GM19372 (cell line): ENCODE measurements around the gene IRF7.
"Not testable (repeated sequence)": the region's sequence is repeated elsewhere in the genome, so short reads cannot be mapped to it uniquely, and the experiment has no call there.

Source experiments
- ATAC-seq: cut with Tn5 transposase; IDR thresholded peaks from one replicate; pipeline ENCODE4 v1.9.1; 2021; ENCODE audit warnings: mild to moderate bottlenecking, low read depth, moderate library complexity; ENCODE audit not compliant: unreplicated experiment

Gene IRF7

DNA sequence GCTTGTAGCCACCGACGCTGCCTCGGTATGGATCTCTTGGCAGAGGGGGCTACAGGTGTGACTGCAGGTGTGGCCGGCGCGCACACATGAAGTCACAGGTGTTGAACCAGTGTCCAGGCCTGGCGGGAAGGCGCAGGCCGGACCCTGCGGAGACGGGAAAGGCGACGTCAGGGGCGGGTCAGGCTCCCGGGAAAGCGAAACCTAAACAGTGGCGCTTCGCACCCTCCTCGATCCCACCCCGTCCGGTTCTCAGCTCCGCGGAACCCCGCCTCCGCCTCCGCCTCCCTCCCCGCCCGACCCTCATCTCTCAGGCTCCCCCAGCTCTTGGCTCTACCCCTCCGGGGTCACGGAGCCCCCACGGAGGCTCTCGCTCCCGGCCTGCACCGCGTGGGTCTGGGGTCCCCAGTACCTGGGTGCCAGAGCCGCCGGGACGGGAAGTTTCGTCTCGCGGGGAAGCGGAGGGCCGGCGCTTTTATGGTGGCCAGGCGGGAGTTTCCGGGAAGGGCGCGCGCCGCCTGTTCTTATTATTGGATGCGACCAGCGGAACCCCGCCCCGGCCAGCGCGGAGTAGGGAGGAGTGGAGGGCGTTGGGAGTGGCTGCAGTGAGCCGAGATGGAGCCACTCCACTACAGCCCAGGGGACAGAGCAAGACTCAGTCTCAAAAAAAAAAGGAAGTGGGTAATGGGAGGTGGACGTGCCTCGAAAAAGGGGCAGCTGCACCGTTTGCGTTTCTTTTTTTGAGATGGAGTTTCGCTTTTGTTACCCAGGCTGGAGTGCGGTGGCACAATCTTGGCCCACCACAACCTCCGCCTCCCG, at the start of gene IRF7:
Gene IRF7 (minus strand): TSS at position 447 of the 816 bp plus-strand sequence. CDS start 586 bp downstream, outside the sequence.
- peak; percentile 75 for ATAC-seq

DNA sequence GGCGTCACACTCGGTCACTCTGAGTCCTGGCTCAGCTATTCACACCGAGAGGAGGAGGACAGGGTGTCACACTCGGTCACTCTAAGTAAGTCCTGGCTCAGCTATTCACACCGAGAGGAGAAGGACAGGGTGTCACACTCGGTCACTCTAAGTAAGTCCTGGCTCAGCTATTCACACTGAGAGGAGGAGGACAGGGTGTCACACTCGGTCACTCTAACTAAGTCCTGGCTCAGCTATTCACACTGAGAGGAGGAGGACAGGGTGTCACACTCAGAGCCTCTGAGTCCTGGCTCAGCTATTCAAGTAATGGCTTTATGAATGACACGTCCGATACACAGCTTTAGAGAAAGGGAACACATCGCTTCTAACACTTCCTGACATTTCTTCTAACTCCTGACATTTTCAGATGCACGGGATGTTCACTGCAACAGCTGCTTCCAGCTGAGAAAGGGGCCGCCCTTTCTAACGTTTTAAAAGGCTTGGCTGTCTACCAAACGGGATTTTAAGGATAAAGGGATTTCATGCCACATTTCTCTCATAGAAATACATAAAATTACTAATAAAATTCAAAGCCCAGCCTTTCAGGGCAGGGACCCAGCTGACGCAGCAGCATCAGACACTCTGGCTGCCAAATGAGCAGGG, 49.4 kb upstream of the IRF7 start:
- no peak for ATAC-seq

- ATAC-seq = no peak
Measured at GRCh38 chr11:662689-663274, 47.0 kb upstream of the IRF7 start.

DNA sequence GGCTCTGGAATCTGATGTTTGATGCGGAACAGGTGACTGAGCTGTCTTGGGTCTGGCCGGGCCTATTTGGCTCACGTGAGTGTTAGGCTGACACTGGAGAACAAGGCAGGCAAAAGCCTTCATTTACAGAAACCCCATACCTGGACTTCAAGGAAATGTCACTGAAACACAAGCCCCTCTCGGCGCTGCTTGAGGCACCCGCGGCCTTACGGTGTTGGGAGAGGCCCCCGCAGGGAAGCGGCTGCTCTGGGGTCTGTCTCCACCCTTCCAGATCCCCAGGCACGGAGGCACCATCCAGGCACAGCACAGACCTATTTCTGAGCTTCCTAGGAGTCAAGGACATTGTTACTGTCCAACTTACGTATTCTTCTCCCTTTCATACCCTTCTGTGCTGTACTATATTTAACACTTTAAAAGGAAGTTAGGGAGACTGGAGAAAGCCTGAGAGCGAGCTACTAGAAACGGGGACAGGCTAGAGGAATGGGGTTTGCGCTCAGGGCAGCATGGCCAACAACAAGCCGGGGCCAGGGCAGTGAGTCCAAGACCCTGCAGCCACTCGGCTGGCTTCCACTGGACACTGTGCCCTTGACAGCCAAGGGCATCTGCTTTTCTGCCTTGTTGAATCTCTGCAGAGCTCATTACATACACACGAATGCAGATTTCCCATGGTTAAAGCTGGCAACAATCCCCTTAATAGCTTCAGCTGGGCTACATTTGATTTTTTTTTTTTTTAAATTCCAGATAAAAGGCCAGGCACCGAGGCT, 45.1 kb upstream of the IRF7 start:
- ATAC-seq = no peak

GRCh38 chr11:660281-660680, 44.5 kb upstream of the IRF7 start:
- no peak for ATAC-seq

- ATAC-seq = no peak
Measured at GRCh38 chr11:659532-660085, 43.9 kb upstream of the IRF7 start.

DNA sequence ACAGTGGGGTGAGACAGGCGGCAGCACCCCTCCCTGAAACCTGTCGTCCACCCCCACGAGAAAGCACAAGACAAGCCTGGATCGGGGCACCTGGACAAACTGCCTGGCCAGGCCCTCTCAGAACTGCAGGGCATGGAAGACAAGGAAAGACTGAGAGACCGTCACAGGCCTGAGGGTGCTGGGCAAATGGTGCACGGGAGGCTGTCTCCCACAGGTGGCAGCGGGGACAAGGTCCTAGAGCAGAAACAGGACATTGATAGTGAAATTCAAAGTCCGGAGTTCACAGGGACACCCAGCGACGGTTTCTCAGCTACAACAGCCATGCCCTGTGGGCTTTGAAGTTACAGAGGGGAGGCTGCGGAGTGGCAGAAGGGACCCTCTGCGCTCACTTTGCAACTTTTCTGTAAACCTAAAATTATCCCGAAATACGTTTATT, 42.0 kb upstream of the IRF7 start:
- no peak for ATAC-seq

DNA sequence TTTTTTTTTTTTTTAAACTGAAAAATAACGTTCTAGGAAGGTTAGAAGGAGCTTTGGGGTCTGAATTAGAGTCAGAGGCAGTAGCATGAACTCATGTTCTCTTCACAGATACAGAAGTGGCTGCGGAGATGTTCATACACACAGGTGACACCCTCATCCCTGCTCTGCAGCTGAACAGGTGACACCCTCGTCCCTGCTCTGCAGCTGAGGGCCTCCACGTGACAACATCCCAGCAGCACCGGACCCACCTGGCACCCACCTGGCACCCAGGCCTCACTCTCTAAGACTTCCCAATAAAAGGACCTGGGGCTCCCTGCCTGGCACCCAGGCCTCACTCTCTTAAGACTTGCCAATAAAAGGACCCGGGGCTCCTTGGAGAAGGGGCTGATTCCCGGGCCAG, 41.1 kb upstream of the IRF7 start:
- no peak for ATAC-seq

GRCh38 chr11:656426-656825, 40.7 kb upstream of the IRF7 start:
- ATAC-seq = no peak

DNA sequence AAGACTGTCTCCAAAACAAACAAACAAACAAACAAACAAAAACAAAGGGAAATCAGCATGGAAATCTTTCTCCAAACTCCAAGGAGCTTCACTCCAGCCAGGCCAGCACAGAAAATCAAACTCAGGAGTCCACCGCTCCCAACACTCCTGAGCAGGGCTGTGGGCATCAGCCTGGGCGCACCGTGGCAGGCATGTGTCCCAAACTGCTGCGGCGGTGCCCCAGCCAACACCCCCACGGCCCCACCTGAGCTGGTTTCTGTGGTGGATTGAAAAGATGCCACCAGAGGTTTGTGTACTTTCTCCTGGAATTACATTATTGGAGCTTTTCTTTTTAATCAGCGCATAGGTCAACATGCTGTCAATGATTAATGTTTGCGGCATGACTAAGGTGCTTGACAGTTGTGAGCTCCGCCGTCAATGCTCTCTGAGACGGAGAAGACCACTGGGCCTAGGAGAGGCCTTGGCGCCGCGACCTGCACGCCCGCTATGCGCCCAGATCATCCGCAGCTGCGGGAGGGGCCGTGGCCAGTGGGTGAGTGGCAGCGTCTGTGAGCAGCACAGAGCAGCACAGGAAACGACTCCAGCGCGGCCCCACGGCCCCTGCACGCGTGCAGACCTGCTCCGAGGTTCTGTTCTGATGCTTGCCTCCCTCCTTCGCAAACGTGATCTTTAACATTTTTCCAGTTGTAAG, 39.4 kb upstream of the IRF7 start:
- no peak for ATAC-seq

GRCh38 chr11:654444-654843, 38.7 kb upstream of the IRF7 start:
- not testable (repeated sequence) for ATAC-seq

- no peak for ATAC-seq
Measured at GRCh38 chr11:653837-654236, 38.1 kb upstream of the IRF7 start.

GRCh38 chr11:653136-653535, 37.4 kb upstream of the IRF7 start:
- ATAC-seq = not testable (repeated sequence)

DNA sequence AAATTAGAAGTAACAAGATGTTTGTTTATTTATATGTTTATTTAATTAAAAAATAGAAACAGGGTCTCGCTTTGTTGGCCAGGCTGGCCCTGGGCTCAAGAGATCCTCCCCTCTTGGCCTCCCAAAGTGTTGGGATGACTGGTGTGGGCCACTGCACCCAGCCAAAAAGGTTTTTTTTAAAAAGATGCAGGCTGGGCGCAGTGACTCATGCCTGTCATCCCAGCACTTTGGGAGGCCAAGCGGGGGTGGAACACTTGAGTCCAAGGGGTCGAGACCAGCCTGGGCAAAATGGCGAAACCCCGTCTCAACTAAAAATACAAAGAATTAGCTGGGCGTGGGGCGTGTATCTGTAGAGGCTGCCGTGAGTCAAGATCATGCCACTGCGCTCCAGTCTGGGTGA, 34.7 kb upstream of the IRF7 start:
- no peak for ATAC-seq

- not testable (repeated sequence) for ATAC-seq
Measured at GRCh38 chr11:647672-648158, 32.0 kb upstream of the IRF7 start.

DNA sequence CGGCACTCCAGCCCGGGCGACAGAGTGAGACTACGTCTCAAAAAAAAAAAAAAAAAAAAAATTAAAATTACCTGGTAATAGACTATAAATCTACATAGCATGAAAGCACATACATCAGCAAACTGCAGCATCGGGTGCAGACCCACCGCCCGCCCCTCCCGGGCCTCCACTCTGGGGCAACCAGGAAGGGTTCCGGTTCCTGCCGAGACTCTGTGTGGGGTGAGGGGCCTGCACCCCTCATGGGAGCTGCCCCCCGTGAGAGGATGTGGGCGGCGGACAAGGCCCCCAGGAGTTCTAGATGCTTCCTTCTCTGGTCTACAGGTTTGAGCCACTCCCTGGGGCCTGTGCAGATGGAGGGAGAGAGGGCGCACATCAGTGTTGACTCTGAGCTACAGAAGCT, 30.5 kb upstream of the IRF7 start:
- no peak for ATAC-seq

- ATAC-seq = no peak
Measured at GRCh38 chr11:645536-645935, 29.8 kb upstream of the IRF7 start.

- ATAC-seq = no peak
Measured at GRCh38 chr11:643849-644738, 28.3 kb upstream of the IRF7 start.

GRCh38 chr11:643366-643765, 27.6 kb upstream of the IRF7 start:
- no peak for ATAC-seq
